ENCODE results near the gene RAB15. TPM values are rescaled to one million over a fixed set of nuclear protein-coding genes. Genes with fewer than 3 reads are reported as not detected.
A peak's percentile ranks its signal among the peaks of the same experiment; 100 is the strongest.

The RAB15 gene
- total RNA-seq, 4 donors from 2014 or later, result 2.5 to 10.0 (median 5.6) TPM

DNA sequence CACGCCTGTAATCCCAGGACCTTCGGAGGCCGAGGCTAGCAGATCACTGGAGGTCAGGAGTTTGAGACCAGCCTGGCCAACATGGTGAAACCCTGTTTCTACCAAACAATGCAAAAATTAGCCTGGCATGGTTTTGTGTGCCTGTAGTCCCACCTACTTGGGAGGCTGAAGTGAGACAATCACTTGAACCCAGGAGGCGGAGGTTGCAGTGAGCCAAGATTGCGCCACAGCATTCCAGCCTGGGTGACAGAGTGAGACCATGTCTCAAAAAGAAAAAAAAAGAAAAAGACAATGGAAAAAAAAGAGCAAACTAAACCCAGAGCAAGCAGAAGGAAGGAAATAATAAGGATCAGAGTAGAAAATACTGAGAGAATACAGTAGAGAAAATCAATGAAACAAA, 52.5 kb downstream of the RAB15 start:
- Histone ChIP-seq H3K27me3 (no peaks in the 10 kb centered on the region), H3K9me3 (no peaks in the 10 kb centered on the region), H3K4me3 (no peak overlapping the region), H3K27ac (no peak overlapping the region), H3K4me1 (peaks cover 6 to 58% (median 13%) of the 10 kb centered on the region in 3 donors), H3K36me3 (peaks cover 0 to 9% of the 10 kb centered on the region in 2 donors)
- ATAC-seq, result no peak
- 92 to 95% methylated on average over 3 to 4 of the region's 5 CpGs for WGBS, 2 donors (ENCODE audit: low coverage in 1 of 2)
- TF ChIP-seq POLR2AphosphoS5 (IDR thresholded peaks at IDR 0.05) (no peak), EP300 (IDR thresholded peaks at IDR 0.05) (no peak), POLR2A (IDR thresholded peaks at IDR 0.05) (no peak)

DNA sequence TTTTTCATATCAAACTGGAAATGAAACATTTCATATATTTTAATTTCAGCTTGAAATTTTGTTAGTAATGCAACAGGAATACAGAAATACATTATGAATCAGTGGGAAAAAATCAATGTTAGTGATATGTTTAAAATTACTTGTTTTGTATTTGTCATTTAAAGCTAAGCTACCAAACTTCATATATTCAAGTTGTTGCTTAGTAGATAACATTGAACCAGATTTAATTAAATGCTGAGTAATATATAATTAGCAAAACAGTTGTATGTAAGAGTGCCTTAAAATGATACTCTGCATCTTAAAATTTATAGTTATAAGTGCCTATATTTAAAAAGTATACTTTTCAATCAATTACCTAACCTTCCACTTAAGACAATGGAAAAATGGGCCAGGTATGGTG, 52.9 kb downstream of the RAB15 start:
- no peaks in the 10 kb centered on the region for H3K9me3 ChIP-seq
- ATAC-seq, result no peak

DNA sequence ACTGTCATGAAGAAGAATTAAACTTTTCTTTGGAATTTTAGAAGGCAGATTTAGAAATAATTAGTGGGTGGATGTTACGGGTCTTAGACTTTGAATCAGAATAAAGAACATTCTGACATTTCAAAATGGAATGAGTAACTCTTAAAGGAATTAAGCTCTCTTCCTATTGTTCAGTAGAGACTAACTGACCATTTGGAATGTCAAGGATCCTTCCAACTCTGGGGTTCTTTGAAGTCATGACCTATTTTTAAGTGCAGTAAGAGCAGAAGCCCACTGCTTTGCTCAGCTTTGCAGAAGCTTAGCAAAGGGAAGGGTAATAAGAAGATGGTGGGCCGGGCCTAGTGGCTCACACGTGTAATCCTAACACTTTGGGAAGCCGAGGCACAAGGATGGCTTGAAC, 53.9 kb downstream of the RAB15 start:
- Histone ChIP-seq H3K27me3 (no peaks in the 10 kb centered on the region), H3K9me3 (no peaks in the 10 kb centered on the region), H3K36me3 (no peaks in the 10 kb centered on the region), H3K4me1 (peaks cover 6 to 55% (median 13%) of the 10 kb centered on the region in 3 donors), H3K4me3 (no peak overlapping the region), H3K27ac (no peak overlapping the region)
- ATAC-seq, result no peak
- WGBS, 2 donors (ENCODE audit: low coverage in 1 of 2), result 79 to 81% methylated on average over 4 of the region's 4 CpGs
- TF ChIP-seq POLR2AphosphoS5 (IDR thresholded peaks at IDR 0.05) (no peak), POLR2A (IDR thresholded peaks at IDR 0.05) (no peak)
- TF ChIP-seq, protein P1, sequence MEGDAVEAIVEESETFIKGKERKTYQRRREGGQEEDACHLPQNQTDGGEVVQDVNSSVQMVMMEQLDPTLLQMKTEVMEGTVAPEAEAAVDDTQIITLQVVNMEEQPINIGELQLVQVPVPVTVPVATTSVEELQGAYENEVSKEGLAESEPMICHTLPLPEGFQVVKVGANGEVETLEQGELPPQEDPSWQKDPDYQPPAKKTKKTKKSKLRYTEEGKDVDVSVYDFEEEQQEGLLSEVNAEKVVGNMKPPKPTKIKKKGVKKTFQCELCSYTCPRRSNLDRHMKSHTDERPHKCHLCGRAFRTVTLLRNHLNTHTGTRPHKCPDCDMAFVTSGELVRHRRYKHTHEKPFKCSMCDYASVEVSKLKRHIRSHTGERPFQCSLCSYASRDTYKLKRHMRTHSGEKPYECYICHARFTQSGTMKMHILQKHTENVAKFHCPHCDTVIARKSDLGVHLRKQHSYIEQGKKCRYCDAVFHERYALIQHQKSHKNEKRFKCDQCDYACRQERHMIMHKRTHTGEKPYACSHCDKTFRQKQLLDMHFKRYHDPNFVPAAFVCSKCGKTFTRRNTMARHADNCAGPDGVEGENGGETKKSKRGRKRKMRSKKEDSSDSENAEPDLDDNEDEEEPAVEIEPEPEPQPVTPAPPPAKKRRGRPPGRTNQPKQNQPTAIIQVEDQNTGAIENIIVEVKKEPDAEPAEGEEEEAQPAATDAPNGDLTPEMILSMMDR (IDR thresholded peaks at IDR 0.05), result no peak

More for the DNA sequence above, 52.9 kb downstream of the RAB15 start:
- H3K27ac ChIP-seq, result no peak overlapping the region
- no peaks in the 10 kb centered on the region for H3K27me3 ChIP-seq
- H3K36me3 ChIP-seq, result peaks cover 0 to 5% of the 10 kb centered on the region in 2 donors
- peaks cover 6 to 57% (median 13%) of the 10 kb centered on the region in 3 donors for H3K4me1 ChIP-seq
- H3K4me3 ChIP-seq, result no peak overlapping the region
- no peak for TF ChIP-seq POLR2AphosphoS5 (IDR thresholded peaks at IDR 0.05)
- no peak for TF ChIP-seq EP300 (IDR thresholded peaks at IDR 0.05)
- TF ChIP-seq POLR2A (IDR thresholded peaks at IDR 0.05), result no peak
- TF ChIP-seq, protein P1 (IDR thresholded peaks at IDR 0.05), result no peak

DNA sequence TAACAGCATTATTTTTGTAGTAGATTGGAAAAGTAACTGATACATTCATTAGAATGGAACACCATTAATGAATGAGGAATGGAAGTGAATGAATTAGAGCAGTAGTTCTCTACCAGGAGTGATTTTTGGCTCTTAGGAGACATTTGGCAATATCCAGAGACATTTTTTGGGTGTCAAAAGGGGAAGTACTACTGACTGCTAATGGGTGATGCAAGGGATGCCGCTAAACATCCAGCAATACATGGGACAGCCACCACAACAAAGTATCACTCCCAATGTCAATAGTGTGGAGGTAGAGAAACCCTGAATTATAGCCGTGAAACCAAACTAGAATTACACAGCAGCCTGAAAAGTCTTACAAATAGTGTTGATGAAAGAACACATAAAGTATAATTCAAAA, 56.3 kb downstream of the RAB15 start:
- H3K4me1 ChIP-seq, result peaks cover 6 to 55% (median 13%) of the 10 kb centered on the region in 3 donors
- TF ChIP-seq POLR2AphosphoS5 (IDR thresholded peaks at IDR 0.05) (no peak), POLR2A (IDR thresholded peaks at IDR 0.05) (no peak), EP300 (IDR thresholded peaks at IDR 0.05) (no peak)
- TF ChIP-seq, protein P1 (IDR thresholded peaks at IDR 0.05), result no peak
- 91 to 100% methylated on average over 2 of the region's 2 CpGs for WGBS, 2 donors (ENCODE audit: low coverage in 1 of 2)

DNA sequence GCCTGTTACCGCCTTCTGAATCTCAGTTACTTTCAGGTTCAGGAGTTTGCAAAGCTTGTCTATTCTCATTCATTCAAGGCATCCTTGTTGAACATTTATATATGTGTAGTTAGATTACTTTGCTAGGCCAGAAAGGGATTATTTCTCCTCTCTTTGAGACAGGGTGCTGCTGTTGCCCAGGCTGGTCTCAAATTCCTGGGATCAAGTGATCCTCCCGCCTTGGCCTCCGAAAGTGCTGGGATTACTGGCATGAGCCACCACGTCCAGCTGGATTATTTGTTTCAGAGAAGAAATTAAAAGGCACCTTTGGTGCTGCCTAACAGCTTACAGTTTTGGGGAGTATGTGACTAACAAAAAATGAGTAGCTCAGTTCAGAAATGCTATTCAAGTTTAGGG, 57.1 kb downstream of the RAB15 start:
- TF ChIP-seq POLR2A (IDR thresholded peaks at IDR 0.05) (no peak), POLR2AphosphoS5 (IDR thresholded peaks at IDR 0.05) (no peak), EP300 (IDR thresholded peaks at IDR 0.05) (no peak)
- TF ChIP-seq, protein P1 (IDR thresholded peaks at IDR 0.05), result no peak
- WGBS, 2 donors (ENCODE audit: low coverage in 1 of 2), result 0% methylated on average over 1 to 2 of the region's 4 CpGs
- H3K27ac ChIP-seq, result peak overlapping the region in 3 of 4 donors; percentile 90 to 98 (median 96)

More for the DNA sequence above, 56.3 kb downstream of the RAB15 start:
- H3K4me3 ChIP-seq, result no peak overlapping the region
- H3K27me3 ChIP-seq, result no peaks in the 10 kb centered on the region
- ATAC-seq, result no peak
- no peaks in the 10 kb centered on the region for H3K36me3 ChIP-seq
- no peaks in the 10 kb centered on the region for H3K9me3 ChIP-seq
- H3K27ac ChIP-seq, result no peak overlapping the region

More for the DNA sequence above, 57.1 kb downstream of the RAB15 start:
- H3K27me3 ChIP-seq, result peaks cover 6% of the 10 kb centered on the region
- peaks cover 6 to 54% (median 13%) of the 10 kb centered on the region in 3 donors for H3K4me1 ChIP-seq
- H3K9me3 ChIP-seq, result no peaks in the 10 kb centered on the region
- H3K4me3 ChIP-seq, result peak overlapping the region; percentile 76 to 78
- H3K36me3 ChIP-seq, result no peaks in the 10 kb centered on the region
- no peak for ATAC-seq

Data from gastroesophageal sphincter (tissue), 4 donors.